LNCAP (cell line): ENCODE measurements around the gene NRL.

Experiments
- CTCF ChIP-seq: fragments of 450-650 bp; IDR thresholded peaks from 2 replicates; pipeline ENCODE4 v1.5.1; 2017; ENCODE audit warnings: mild to moderate bottlenecking

NRL gene

DNA sequence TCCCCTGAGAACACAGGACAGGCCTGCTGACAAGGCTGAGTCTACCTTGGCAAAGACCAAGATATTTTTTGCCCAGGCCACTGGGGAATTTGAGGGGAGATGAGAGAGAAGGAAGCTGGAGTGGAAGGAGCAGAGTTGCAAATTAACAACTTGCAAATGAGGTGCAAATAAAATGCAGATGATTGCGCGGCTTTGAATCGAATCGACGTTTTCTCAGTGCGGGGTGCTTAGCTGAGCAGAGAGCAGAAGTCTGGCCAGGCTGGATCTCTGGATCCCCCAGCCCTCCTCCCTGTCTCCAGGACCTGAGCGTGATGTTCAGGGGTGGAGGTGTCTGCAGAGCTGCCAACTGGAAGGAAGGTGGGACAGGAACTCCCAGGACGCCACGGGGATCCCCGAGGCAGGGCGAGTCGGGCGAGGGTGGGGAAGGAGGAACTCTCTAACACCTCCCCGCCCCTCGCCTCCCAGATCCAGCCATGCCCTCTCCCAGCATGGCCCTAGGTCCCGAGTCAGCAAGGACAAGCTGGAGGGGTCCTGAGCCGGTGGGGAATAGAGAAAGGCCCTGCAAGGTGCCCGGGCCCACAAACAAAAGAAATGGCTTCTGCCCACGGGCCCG, 63.5 kb downstream of the NRL start:
- TF ChIP-seq CTCF, result no peak

DNA sequence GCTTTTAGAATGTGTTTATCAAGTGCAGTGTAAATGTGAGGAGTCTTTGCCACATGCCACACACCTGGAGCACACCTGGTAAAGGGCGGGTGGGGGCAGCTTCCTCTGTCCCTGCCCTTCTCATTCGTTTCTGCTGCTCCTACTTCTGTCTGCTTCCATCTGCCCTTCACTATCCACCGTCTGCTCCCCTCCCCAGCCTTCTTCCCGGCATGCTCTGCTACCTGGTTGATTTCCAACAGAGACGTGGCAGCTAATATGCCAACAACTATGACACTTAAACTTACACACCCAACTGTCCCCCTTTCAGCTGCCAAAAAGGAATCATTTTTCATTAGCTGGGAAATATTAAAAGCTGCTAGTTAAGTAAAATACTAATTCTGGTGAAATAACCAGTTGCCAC, 72.0 kb downstream of the NRL start:
- TF ChIP-seq CTCF, result no peak

- TF ChIP-seq CTCF, result no peak
These were observed 74.1 kb downstream of the NRL start for GRCh38 chr14:24040692-24041091.

- TF ChIP-seq CTCF, result no peak
These were observed 76.1 kb downstream of the NRL start for GRCh38 chr14:24038686-24039085.

DNA sequence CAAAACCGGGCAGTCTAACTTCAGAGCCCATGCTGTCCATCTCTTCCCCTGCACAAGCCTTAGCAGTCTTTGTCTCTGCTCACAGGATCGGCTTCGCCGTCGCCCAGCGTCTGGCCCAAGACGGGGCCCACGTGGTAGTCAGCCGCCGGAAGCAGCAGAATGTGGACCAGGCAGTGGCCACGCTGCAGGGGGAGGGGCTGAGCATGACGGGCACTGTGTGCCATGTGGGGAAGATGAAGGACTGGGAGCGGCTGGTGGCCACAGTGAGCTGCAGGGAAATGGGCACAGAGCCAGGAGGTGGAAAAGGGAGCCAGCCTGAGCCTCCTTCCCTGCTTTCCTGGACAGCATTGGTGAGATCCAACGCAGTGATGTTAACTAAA, 77.1 kb downstream of the NRL start:
- TF ChIP-seq CTCF, result no peak

GRCh38 chr14:24036169-24036962, 78.4 kb downstream of the NRL start:
- peak; percentile 64 for TF ChIP-seq CTCF

GRCh38 chr14:24032727-24033418, 81.9 kb downstream of the NRL start:
- TF ChIP-seq CTCF, result no peak
